ENCODE measurements around the gene REXO4.
"Not testable (repeated sequence)": the region's sequence is repeated elsewhere in the genome, so short reads cannot be mapped to it uniquely, and the experiment has no call there.

- TF ChIP-seq CTCF, POLR2A (IDR thresholded peaks at IDR 0.05): not testable (repeated sequence)
Observed at GRCh38 chr9:133391449-133391848, 26.4 kb downstream of the REXO4 start.

Data from tibial nerve (tissue), 3 donors.